GM21423 (cell line): ENCODE measurements around the gene OR6C74.

ENCODE experiments used
- ATAC-seq: cut with Tn5 transposase; IDR thresholded peaks from one replicate; pipeline ENCODE4 v1.9.1; 2021; ENCODE audit warnings: mild to moderate bottlenecking, moderate library complexity; ENCODE audit not compliant: unreplicated experiment

Gene OR6C74

GRCh38 chr12:55244309-55244708, at the start of gene OR6C74:
TSS of gene OR6C74 (plus strand) at chr12:55244609. CDS start at chr12:55247288, 2,679 bp downstream.
- ATAC-seq: no peak

GRCh38 chr12:55220725-55221124, 23.7 kb upstream of the OR6C74 start, which contains the start of gene OR10A7:
TSS of gene OR10A7 (plus strand) at chr12:55221025. CDS start at chr12:55221025, 0 bp downstream.
- ATAC-seq: no peak

- no peak for ATAC-seq
Observed at GRCh38 chr12:55226523-55226922, 17.9 kb upstream of the OR6C74 start.

GRCh38 chr12:55227643-55228042, 16.8 kb upstream of the OR6C74 start:
- ATAC-seq: no peak

GRCh38 chr12:55246159-55246558, 1.8 kb downstream of the OR6C74 start:
- no peak for ATAC-seq

- no peak for ATAC-seq
Observed at GRCh38 chr12:55250944-55251343, 6.5 kb downstream of the OR6C74 start.

- no peak for ATAC-seq
Observed at GRCh38 chr12:55253281-55253680, 8.9 kb downstream of the OR6C74 start.

GRCh38 chr12:55256831-55257230, 12.4 kb downstream of the OR6C74 start:
- no peak for ATAC-seq

GRCh38 chr12:55258303-55258702, 13.9 kb downstream of the OR6C74 start:
- ATAC-seq: no peak

- ATAC-seq: no peak
Observed at GRCh38 chr12:55280991-55281390, 36.6 kb downstream of the OR6C74 start.

- ATAC-seq: no peak
Observed at GRCh38 chr12:55289999-55290398, 45.6 kb downstream of the OR6C74 start.
